Measurements from ENCODE around the gene CAMK1. TPM values are rescaled to one million over a fixed set of nuclear protein-coding genes. Genes with fewer than 3 reads are reported as not detected.

The CAMK1 gene
- total RNA-seq, 1 donor from 2014 or later: 7.1 TPM

- Mint-ChIP-seq H3K4me1 (ENCODE audit: low read depth, unreplicated experiment) (peaks cover 34% of the 10 kb centered on the region), H3K36me3 (ENCODE audit: low read depth, unreplicated experiment) (peaks cover 24% of the 10 kb centered on the region), H3K9me3 (ENCODE audit: unreplicated experiment) (no peaks in the 10 kb centered on the region), H3K4me3 (ENCODE audit: unreplicated experiment) (peak overlapping the region; percentile 90), H3K27me3 (ENCODE audit: low read depth, unreplicated experiment) (no peaks in the 10 kb centered on the region), H3K27ac (ENCODE audit: unreplicated experiment) (peak overlapping the region; percentile 96)
- Histone ChIP-seq H3K9me3 (ENCODE audit: insufficient read depth, low read depth, low read length) (no peaks in the 10 kb centered on the region), H3K27me3 (ENCODE audit: insufficient read depth, low read length) (no peaks in the 10 kb centered on the region), H3K79me2 (ENCODE audit: insufficient read depth, low read length) (peaks cover 20% of the 10 kb centered on the region), H3K36me3 (ENCODE audit: insufficient read depth, low read length) (peaks cover 19% of the 10 kb centered on the region), H2AFZ (ENCODE audit: low read depth, low read length) (peak overlapping the region; percentile 68), H3K4me1 (ENCODE audit: insufficient read depth, low read length) (peaks cover 36% of the 10 kb centered on the region), H3K27ac (ENCODE audit: low read depth, low read length) (peak overlapping the region; percentile 45), H3K4me2 (ENCODE audit: low read length) (peak overlapping the region; percentile 90), H3K4me3 (ENCODE audit: insufficient read depth, low read depth, low read length) (peak overlapping the region; percentile 78), H3K9ac (ENCODE audit: low read length) (peak overlapping the region; percentile 79), H4K20me1 (ENCODE audit: insufficient read depth, low read length) (peaks cover 12% of the 10 kb centered on the region)
- TF ChIP-seq, protein P1, sequence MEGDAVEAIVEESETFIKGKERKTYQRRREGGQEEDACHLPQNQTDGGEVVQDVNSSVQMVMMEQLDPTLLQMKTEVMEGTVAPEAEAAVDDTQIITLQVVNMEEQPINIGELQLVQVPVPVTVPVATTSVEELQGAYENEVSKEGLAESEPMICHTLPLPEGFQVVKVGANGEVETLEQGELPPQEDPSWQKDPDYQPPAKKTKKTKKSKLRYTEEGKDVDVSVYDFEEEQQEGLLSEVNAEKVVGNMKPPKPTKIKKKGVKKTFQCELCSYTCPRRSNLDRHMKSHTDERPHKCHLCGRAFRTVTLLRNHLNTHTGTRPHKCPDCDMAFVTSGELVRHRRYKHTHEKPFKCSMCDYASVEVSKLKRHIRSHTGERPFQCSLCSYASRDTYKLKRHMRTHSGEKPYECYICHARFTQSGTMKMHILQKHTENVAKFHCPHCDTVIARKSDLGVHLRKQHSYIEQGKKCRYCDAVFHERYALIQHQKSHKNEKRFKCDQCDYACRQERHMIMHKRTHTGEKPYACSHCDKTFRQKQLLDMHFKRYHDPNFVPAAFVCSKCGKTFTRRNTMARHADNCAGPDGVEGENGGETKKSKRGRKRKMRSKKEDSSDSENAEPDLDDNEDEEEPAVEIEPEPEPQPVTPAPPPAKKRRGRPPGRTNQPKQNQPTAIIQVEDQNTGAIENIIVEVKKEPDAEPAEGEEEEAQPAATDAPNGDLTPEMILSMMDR (IDR thresholded peaks at IDR 0.05; ENCODE audit: insufficient read depth, low read depth, low read length): no peak
- no peak for FAIRE-seq
- DNase-seq (ENCODE audit: low read depth): peak; percentile 24
Observed at GRCh38 chr3:9750556-9751411, 19.0 kb downstream of the CAMK1 start.

DNA sequence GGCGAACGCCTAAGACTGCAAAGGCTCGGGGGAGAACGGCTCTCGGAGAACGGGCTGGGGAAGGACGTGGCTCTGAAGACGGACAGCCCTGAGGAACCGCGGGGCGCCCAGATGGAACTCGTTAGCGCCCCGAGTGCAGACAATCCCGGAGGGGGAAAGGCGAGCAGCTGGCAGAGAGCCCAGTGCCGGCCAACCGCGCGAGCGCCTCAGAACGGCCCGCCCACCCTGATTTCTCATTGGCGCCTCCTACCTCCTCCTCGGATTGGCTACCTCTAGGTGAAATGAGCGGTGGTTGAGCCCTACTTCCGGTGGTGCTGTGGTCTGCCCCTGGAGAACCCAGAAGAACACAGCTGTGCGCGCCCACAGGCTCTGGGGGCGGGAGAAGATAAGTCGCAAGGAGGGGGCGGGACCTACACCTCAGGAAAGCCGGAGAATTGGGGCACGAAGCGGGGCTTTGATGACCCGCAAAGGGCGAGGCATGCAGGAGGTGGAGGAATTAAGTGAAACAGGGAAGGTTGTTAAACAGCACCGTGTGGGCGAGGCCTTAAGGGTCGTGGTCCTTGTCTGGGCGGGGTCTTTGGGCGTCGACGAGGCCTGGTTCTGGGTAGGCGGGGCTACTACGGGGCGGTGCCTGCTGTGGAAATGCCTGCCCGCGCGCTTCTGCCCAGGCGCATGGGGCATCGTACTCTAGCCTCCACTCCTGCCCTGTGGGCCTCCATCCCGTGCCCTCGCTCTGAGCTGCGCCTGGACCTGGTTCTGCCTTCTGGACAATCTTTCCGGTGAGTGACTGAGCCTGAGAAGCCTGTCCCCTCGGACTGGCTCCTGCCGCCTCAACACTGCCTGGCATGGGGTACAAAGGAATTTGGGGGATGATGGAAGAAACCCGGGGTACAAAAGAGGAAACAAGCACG is 19.8 kb downstream of the CAMK1 start, which contains the start of gene OGG1:
Gene OGG1 (plus strand): TSS at position 308 of the 911 bp plus-strand sequence. CDS start 335 bp downstream, at position 643.
- DNase-seq (ENCODE audit: low read depth) (peak; percentile 97), FAIRE-seq (no peak)
- H4K20me1 ChIP-seq (ENCODE audit: insufficient read depth, low read length): peaks cover 14% of the 10 kb centered on the region
- Mint-ChIP-seq H3K36me3 (ENCODE audit: low read depth, unreplicated experiment) (peaks cover 25% of the 10 kb centered on the region), H3K27ac (ENCODE audit: unreplicated experiment) (peak within 1 kb of the TSS; percentile 96), H3K27me3 (ENCODE audit: low read depth, unreplicated experiment) (no peaks in the 10 kb centered on the region), H3K4me1 (ENCODE audit: low read depth, unreplicated experiment) (peaks cover 31% of the 10 kb centered on the region), H3K4me3 (ENCODE audit: unreplicated experiment) (peak within 1 kb of the TSS; percentile 90), H3K9me3 (ENCODE audit: unreplicated experiment) (no peaks in the 10 kb centered on the region)
- H3K4me1 ChIP-seq (ENCODE audit: insufficient read depth, low read length): peaks cover 34% of the 10 kb centered on the region
- peak within 1 kb of the TSS; percentile 68 for H2AFZ ChIP-seq (ENCODE audit: low read depth, low read length)
- H3K4me2 ChIP-seq (ENCODE audit: low read length): peak within 1 kb of the TSS; percentile 90
- H3K27ac ChIP-seq (ENCODE audit: low read depth, low read length): peak within 1 kb of the TSS; percentile 83
- H3K4me3 ChIP-seq (ENCODE audit: insufficient read depth, low read depth, low read length): peak within 1 kb of the TSS; percentile 78
- peaks cover 20% of the 10 kb centered on the region for H3K79me2 ChIP-seq (ENCODE audit: insufficient read depth, low read length)
- no peaks in the 10 kb centered on the region for H3K27me3 ChIP-seq (ENCODE audit: insufficient read depth, low read length)
- H3K9ac ChIP-seq (ENCODE audit: low read length): peak within 1 kb of the TSS; percentile 79
- no peaks in the 10 kb centered on the region for H3K9me3 ChIP-seq (ENCODE audit: insufficient read depth, low read depth, low read length)
- no peak for TF ChIP-seq EZH2 (IDR thresholded peaks at IDR 0.05; ENCODE audit: insufficient read depth, low read length)
- TF ChIP-seq, protein P1 (IDR thresholded peaks at IDR 0.05; ENCODE audit: insufficient read depth, low read depth, low read length): no peak
- H3K36me3 ChIP-seq (ENCODE audit: insufficient read depth, low read length): peaks cover 25% of the 10 kb centered on the region

All from astrocyte (in vitro differentiated cells and primary cell).